GM15510 (cell line): ENCODE data around the gene CDCP1.

Experiments used
- POLR2A ChIP-seq: IDR thresholded peaks from 3 replicates; pipeline ENCODE4 v1.6.1; 2011; ENCODE audit warnings: borderline replicate concordance; ENCODE audit not compliant: insufficient read length; ENCODE audit errors: extremely low read depth

Gene CDCP1

DNA sequence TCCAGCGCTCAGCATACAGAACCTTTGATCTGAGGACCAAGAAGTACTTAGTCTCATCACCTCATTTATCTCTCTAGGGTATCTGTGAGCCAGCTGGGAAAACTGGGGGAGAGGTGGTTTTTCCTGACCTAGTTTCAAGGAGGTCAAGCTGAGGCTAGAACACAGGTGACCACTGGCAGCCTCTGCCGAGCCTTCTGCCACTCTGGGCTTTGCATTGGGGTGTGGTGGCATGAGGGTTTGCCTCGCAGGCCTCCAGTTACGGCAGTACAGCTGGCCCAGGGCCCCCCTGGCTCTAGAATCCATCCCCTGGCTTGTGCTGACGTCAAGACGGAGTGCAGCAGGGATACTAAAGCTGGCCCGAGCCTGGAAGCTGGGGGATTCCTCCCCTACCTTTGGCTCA, 34.7 kb upstream of the CDCP1 start:
- no peak for TF ChIP-seq POLR2A

DNA sequence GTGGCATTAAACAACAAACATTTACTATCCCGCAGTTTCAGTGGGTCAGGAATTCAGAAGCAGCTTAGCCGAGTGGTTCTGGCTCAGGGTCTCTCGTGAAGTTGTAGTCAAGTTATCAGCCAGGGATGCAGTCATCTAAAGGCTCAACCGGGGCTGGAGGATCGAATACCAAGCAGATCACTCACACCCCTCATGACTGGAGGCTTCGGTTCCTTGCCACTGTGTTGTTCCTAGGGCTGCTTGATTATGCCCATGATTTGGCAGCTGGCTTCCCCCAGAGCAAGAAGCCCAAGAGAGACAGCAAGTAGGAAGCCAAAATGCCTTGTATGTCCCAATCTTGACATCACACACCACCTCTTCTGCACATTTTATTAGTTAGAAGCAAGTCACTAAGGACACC, 33.9 kb upstream of the CDCP1 start:
- no peak for TF ChIP-seq POLR2A

DNA sequence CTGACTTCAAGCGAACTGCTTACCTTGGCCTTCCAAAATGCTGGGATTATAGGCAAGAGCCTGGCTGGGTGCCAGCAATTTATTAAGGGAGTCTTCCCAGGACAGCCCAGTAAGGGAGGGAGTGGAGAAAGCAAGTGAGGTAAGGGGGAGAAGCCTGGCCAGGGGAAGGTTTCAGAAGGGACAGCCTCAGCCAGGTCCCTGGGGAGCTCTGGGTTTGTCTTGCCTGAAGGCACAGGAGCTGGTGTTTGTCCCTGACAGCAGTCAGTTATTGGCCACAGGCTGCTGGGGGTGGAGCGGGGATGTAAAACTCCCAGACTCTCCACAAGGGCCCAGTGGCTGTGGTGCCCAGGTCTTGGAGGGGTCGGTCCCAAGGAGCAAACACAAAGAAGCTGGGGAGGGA, 33.0 kb upstream of the CDCP1 start:
- no peak for TF ChIP-seq POLR2A

DNA sequence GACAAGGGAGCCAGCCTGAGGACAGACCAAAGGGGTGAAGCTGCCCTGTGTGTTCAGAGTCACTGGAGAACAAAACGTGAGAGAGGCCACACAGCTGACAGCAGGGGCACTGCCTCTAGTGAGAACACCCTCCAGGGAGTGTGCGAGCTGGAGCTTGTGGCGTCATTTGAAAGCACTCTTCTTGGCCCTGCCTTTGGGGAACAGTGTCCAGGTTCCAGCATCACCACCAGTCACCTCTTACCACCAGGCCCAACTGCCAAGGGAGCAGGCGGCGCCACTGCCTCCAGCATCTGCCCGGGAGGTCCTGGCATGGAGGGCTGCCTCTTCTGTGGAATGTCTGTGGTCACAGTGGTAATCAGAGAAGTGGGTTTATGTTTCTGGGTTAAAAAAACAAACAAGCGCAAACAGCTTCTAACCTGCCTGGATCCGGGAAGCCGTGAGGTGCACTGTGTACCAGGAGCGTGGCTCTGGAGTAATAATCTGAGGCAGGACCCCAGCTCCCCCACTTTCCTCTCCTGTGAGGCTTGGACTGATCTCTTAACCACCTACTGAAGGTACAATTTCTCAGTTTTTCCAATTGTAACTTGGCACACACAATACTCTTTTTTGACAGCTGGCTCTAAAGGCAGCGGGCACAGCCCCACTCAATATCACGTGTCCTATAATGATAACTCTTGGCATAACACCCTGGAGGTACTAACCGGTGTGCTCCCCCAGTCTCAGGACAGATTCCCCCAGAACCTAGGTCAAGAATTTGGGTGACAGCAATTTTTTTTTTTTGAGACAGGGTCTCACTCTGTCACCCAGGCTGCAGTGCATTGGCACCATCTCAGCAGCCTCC, 32.2 kb upstream of the CDCP1 start:
- TF ChIP-seq POLR2A: no peak

DNA sequence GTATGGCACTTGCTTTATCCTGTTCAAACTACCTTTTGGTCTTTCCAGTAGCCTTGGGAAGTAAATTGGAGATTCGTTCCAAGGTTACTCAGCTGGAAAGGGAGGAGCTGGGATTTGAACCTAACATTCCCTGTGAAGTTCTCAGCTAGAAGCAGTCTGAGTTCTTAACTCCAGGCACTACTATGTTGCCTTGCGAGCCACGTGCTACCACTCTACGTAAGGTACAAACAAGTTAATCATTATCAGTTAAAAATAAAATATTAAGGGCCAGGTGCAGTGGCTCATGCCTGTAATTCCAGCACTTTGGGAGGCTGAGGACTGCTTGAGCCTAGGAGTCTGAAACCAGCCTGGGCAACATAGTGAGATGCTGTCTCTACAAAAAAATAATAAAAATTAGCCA, 30.7 kb upstream of the CDCP1 start:
- TF ChIP-seq POLR2A: no peak

DNA sequence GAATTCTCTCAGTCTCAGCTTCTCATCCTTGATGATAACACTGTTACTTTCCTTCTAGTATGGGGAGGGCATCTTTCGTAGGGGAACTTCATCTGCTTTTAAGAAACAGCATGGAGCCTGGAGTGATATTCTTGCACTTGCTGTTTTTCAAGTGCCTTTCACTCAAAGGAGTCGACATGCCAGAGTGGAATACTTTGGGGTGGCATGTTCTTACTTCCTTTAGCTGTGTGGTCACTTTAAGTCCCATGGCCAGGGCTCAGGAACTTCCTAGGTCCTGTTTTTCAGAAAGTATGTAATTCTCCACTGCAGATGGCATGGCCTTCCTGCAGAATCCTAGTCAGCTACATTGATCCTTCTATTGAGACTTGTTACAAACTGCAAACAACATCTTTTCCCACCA, 28.1 kb upstream of the CDCP1 start:
- no peak for TF ChIP-seq POLR2A

DNA sequence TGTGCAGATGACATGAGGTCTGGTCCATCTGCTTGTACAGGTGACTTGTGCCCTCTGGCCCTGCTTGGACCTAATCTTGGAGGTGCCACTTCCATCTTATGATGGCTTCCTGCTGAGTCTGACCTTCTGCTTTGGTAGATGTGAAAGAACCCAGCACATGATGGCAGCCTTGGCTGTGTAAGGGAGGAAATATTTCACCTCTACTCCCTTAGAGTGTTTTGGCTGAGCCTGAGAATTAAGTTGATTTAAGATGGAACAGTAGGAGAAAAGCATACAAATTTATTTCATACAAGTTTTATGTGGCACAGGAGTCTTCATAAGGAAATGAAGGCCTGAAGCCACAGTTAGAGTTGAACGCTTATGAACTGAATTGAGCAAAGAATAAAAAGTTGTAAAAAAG, 27.6 kb upstream of the CDCP1 start:
- no peak for TF ChIP-seq POLR2A

DNA sequence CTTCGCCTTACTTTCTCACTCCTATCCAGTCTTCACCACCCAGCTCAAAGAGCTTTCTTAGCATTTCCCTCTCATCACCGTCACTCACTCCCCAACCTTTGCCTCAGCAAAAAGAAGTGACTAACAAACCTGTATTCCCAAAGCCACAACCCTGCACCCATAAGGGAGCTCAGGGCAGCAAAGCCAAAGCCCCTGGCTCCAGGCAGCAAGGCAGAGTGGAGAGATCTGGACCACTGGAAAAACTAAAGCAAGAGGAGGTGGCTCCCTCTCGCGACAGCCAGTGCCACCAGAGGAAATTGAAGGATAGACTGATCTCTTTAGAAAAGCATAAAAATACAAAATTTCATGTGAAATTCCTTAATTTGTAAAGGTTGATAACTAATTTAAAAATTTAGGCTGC, 25.1 kb upstream of the CDCP1 start:
- no peak for TF ChIP-seq POLR2A

DNA sequence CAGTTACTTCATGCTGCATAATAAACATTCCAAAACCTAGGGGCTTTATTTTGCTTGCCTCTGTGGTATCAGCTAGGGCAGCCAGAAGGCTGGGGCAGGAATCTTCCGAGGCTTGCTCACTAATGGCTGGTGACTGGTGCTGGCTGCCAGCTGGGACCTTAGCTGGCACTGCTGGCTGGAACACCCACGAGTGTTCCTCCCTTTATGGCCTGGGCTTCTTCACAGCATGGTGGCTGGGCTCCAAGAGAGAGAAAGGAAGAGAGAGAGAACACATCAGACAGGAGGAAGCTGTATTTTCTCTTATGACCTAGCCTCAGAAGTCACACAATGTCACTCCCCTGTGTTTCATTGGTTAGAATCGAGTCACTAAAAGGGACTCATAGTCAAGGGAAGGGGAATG, 23.9 kb upstream of the CDCP1 start:
- TF ChIP-seq POLR2A: no peak

DNA sequence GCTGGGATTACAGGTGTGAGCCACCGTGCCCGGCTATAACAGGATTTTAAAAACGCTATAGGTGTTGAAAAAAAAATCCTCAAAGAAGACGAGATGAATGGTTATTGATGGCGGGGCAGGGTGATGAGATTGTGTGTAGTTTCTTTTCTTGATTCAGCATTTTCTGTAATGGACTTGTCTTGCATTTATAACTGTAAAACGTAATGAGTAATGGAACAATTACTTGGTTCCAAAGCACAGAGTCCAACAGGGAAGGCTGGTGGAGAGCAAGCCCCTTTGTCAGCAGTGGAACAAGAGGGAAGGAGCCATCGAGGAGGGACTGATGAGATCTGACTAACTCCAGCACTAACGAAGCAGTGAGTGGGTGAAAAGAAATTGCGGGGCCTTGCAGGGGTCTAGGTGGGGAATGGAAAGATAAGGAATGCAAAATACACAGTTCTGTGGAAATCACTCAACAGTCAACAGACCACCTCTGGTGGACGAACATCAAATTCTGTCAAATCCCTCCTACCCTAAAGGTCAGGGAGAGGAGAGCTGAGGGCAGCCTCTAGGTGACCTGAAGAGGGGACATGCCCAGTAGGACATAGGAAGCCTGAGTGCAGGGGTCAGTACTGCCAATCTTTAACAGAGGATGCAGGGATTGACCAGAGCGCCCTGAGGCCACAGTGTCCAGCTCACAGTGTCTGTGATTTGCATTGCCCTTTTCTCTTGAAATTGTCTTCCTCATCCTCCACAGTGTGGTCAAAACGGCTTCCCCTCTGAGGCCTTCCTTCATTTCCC, 23.1 kb upstream of the CDCP1 start:
- TF ChIP-seq POLR2A: no peak

DNA sequence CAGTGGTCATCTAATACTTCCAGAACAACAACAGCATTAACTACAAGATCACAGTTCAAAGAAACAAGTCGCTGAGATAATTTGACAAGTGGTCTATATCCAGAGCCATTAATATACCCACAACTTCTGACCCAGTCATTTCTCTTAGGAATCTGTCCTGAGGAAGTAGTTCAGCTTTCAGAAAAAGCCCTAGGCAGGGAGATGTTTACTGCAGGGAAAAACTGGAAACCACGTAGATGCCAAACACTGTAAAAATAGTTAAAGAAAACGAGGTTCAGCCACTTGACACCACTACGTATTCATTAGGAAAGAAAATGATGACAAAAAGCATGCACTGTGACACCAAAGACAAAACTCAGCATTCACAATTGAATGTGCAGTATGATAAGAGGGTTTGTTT, 22.3 kb upstream of the CDCP1 start:
- no peak for TF ChIP-seq POLR2A

DNA sequence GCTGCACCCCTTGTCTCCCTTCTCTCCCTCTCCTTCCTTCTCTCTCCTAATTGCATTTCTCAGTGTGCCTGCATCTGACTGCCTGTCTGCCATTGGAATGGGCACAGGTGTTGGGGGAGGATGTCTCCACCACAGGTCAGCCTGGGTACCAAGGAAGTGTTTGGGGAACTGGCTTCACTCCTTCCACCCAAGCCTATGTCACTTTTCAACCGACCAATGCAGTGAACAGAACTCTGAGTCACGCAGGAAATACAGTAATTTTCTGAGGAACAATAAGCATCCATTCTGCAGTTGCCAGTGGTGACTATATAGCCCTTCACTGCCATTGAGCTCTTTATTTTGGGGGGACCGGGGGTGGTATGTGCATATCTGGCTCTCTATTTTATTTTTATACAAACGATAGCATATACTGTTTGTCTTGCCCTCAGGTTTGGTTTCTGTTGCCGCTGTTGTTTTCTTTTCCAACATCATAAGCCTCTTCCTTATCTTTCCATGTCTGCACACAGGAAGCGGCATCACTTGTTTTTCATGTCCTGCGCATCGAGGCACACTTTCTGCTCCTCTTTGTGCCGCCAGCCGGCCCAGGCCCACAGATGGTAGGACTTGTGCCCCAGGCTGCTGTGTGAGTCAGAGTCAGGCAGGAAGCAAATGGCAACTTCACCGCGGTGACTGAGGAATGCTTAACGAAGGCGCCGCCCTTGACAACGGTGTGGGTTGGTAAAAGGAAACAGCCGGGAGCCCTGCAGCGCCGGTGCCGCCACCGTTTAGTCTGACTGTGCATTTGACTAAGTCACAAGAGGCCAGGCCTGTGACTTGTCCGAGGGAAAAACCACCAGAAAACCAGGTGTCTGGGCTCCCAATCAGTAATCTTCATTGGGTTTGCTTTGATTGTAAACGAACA, 21.1 kb upstream of the CDCP1 start:
- TF ChIP-seq POLR2A: no peak

DNA sequence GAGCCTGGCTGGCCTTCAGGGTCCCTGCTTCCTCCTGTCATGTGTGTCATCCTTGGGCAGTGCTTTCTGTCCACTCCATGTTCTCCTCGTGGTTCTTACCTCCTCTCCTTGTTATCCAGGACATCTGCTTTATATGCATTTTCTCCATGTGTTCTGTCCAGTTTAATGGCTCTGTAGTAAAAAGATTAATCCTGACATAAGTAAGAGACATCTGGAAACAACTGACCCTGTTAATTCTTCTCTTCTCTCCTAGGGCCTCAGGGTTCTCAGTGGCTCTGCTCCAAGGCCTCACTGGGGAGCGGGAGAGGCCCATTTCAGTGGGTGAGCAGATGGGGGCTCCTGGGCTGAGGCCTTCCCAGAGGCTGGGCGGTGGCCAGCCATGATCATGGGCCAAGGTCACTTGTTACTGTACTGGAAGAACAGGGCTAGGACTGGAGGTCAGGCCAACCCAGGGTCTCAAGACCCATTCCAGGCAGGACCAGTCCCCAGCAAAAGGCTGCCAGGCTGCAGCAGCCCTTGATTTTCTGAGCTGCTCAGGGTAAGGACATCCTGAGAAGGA, 20.2 kb upstream of the CDCP1 start:
- TF ChIP-seq POLR2A: no peak

DNA sequence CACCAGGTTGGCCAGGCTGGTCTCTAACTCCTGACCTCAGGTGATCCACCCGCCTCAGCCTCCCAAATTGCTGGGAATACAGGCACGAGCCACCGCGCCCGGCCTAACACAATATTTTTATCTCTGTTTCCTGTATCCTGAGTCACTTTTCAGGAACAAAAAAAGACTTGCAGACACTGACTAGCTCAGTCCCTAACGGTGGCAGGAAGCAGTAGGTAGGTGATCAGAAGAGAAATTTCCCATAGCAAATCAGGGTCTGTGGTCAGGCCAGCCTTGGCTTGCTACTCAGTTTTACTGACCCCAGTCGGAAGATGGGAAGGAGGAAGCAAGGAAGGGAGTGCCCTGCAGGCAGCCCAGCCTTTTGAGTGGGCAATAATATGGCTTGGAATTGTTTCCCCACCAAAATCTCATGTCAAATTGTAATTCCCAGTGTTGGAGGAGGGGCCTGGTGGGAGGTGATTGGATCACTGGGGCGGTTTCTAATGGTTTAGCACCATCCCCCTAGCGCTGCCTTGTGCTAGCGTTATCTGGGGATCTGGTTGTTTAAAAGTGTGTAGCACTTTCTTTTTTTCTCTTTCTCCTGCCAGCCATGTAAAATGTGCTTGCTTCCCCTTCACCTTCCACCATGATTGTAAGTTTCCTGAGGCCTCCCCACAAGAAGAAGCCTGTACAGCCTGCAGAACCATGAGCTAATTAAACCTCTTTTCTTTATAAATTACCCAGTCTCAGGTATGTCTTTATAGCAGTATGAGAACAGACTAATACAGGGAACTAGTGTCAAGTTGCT, 19.5 kb upstream of the CDCP1 start:
- TF ChIP-seq POLR2A: no peak
